Neural crest cell (in vitro differentiated cells): Measurements from ENCODE around the gene CMTM8. TPM values are rescaled to one million over a fixed set of nuclear protein-coding genes. Genes with fewer than 3 reads are reported as not detected.

Experiments used
- DNase-seq: peaks from one replicate; pipeline ENCODE4 v3.0.0; 2021; ENCODE audit warnings: low read depth, mixed read lengths, low spot score
- H3K27ac Mint-ChIP-seq: one replicate; pipeline ENCODE4 v1.8.0; 2021; ENCODE audit warnings: mild to moderate bottlenecking, mixed read lengths; ENCODE audit not compliant: unreplicated experiment
- H3K27me3 Mint-ChIP-seq: 2 replicates; pipeline ENCODE4 v1.8.0; 2021; ENCODE audit warnings: low read depth, mild to moderate bottlenecking, mixed read lengths
- H3K36me3 Mint-ChIP-seq: 2 replicates; pipeline ENCODE4 v1.8.0; 2021; ENCODE audit warnings: low read depth, mild to moderate bottlenecking, mixed read lengths
- H3K4me1 Mint-ChIP-seq: 2 replicates; pipeline ENCODE4 v1.8.0; 2021; ENCODE audit warnings: mixed read lengths
- H3K4me3 Mint-ChIP-seq: one replicate; pipeline ENCODE4 v1.8.0; 2021; ENCODE audit warnings: mild to moderate bottlenecking, mixed read lengths
- H3K9me3 Mint-ChIP-seq: 2 replicates; pipeline ENCODE4 v1.8.0; 2021; ENCODE audit warnings: mixed read lengths
- CTCF ChIP-seq: fragments of 200-600 bp; sonication (generic); conservative IDR thresholded peaks from 2 replicates; pipeline ENCODE4 v1.5.0; 2021; ENCODE audit warnings: antibody characterized with exemption, mild to moderate bottlenecking
- total RNA-seq: library from RNA; stranded (reverse); gene quantifications from 2 replicates; pipeline ENCODE4 v1.2.1, GENCODE V29; 2021

The CMTM8 gene
- total RNA-seq, 1 donor from 2014 or later: 4.4 TPM

- H3K4me3 Mint-ChIP-seq: no peak overlapping the region
Observed at GRCh38 chr3:32254268-32254667, 15.8 kb downstream of the CMTM8 start.

GRCh38 chr3:32255345-32255744 lies 16.9 kb downstream of the CMTM8 start:
- Mint-ChIP-seq H3K27ac (no peak overlapping the region), H3K9me3 (peaks cover 11% of the 10 kb centered on the region), H3K27me3 (no peaks in the 10 kb centered on the region), H3K36me3 (peaks cover 5% of the 10 kb centered on the region), H3K4me1 (no peaks in the 10 kb centered on the region), H3K4me3 (no peak overlapping the region)
- no peak for DNase-seq
- no peak for TF ChIP-seq CTCF

More at GRCh38 chr3:32254268-32254667, 15.8 kb downstream of the CMTM8 start:
- Mint-ChIP-seq H3K9me3 (peaks cover 11% of the 10 kb centered on the region), H3K4me1 (no peaks in the 10 kb centered on the region), H3K27me3 (no peaks in the 10 kb centered on the region), H3K27ac (no peak overlapping the region), H3K36me3 (peaks cover 5% of the 10 kb centered on the region)
- TF ChIP-seq CTCF: no peak
- no peak for DNase-seq

- no peak for DNase-seq
- peaks cover 8% of the 10 kb centered on the region for H3K9me3 Mint-ChIP-seq
- no peaks in the 10 kb centered on the region for H3K4me1 Mint-ChIP-seq
- TF ChIP-seq CTCF: no peak
- no peak overlapping the region for H3K4me3 Mint-ChIP-seq
- peaks cover 5% of the 10 kb centered on the region for H3K36me3 Mint-ChIP-seq
- H3K27ac Mint-ChIP-seq: peak overlapping the region; percentile 67
- no peaks in the 10 kb centered on the region for H3K27me3 Mint-ChIP-seq
Observed at GRCh38 chr3:32256206-32256605, 17.7 kb downstream of the CMTM8 start.

- H3K36me3 Mint-ChIP-seq: peaks cover 8% of the 10 kb centered on the region
- no peak overlapping the region for H3K27ac Mint-ChIP-seq
- H3K4me3 Mint-ChIP-seq: no peak overlapping the region
- H3K27me3 Mint-ChIP-seq: no peaks in the 10 kb centered on the region
- peaks cover 12% of the 10 kb centered on the region for H3K9me3 Mint-ChIP-seq
- no peak for TF ChIP-seq CTCF
- no peak for DNase-seq
- H3K4me1 Mint-ChIP-seq: no peaks in the 10 kb centered on the region
Observed at GRCh38 chr3:32257042-32257441, 18.6 kb downstream of the CMTM8 start.

GRCh38 chr3:32257641-32258438 lies 19.4 kb downstream of the CMTM8 start:
- no peak for TF ChIP-seq CTCF
- no peak for DNase-seq
- Mint-ChIP-seq H3K4me1 (no peaks in the 10 kb centered on the region), H3K27me3 (no peaks in the 10 kb centered on the region), H3K36me3 (peaks cover 15% of the 10 kb centered on the region), H3K9me3 (peaks cover 12% of the 10 kb centered on the region), H3K27ac (no peak overlapping the region), H3K4me3 (no peak overlapping the region)
